Measurements from ENCODE around the gene GALNT11. TPM values are rescaled to one million over a fixed set of nuclear protein-coding genes. Genes with fewer than 3 reads are reported as not detected.
"Not testable (repeated sequence)": the region's sequence is repeated elsewhere in the genome, so short reads cannot be mapped to it uniquely, and the experiment has no call there.

GALNT11 gene
- total and polyA plus RNA-seq, 4 donors: 12.0 to 21.8 (median 13.8) TPM

- not testable (repeated sequence) for H3K27ac ChIP-seq (ENCODE audit: low read depth in 1 of 2, low read length in 2 of 2); H3K36me3 ChIP-seq (ENCODE audit: control insufficient read depth in 4 of 4, insufficient read depth in 3 of 4, low read depth in 1 of 4, low read length in 3 of 4); H3K4me1 ChIP-seq (ENCODE audit: control insufficient read depth in 4 of 4, insufficient read depth in 4 of 4, low read length in 3 of 4); H3K27me3 ChIP-seq (ENCODE audit: control insufficient read depth in 4 of 4, insufficient read depth in 4 of 4, low read length in 3 of 4); H3K4me3 ChIP-seq (ENCODE audit: low read depth in 1 of 3, low read length in 3 of 3); H3K9me3 ChIP-seq (ENCODE audit: control insufficient read depth in 4 of 4, low read length in 3 of 4); DNase-seq (ENCODE audit: low spot score); H3K9ac ChIP-seq (ENCODE audit: low read depth in 1 of 2, low read length in 2 of 2)
- WGBS: 83% methylated on average over 3 of the region's 3 CpGs
- TF ChIP-seq HNF4A (conservative IDR thresholded peaks at IDR 0.05): peak in 1 of 2 donors; percentile 10
Measured at GRCh38 chr7:152063821-152064220, 38.3 kb downstream of the GALNT11 start.

DNA sequence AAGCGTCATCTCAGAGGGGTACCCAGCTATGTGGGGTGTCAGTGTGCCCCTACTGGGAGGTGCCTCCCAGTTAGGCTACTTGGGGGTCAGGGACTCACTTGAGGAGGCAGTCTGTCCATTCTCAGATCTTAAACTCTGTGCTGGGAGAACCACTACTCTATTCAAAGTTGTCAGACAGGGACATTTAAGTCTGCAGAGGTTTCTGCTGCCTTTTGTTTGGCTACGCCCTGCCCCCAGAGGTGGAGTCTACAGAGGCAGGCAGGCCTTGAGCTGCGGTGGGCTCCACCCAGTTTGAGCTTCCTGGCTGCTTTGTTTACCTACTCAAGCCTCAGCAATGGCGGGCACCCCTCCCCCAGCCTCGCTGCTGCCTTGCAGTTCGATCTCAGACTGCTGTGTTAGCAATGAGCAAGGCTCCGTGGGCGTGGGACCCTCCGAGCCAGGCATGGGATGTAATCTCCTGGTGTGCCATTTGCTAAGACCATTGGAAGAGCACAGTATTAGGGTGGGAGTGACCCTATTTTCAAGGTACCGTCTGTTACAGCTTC is 40.4 kb downstream of the GALNT11 start:
- WGBS: 93% methylated on average over 10 of the region's 10 CpGs
- H3K9ac ChIP-seq (ENCODE audit: low read depth in 1 of 2, low read length in 2 of 2); H3K9me3 ChIP-seq (ENCODE audit: control insufficient read depth in 4 of 4, low read length in 3 of 4); H3K4me3 ChIP-seq (ENCODE audit: low read depth in 1 of 3, low read length in 3 of 3); H3K27ac ChIP-seq (ENCODE audit: low read depth in 1 of 2, low read length in 2 of 2); DNase-seq (ENCODE audit: low spot score); H3K36me3 ChIP-seq (ENCODE audit: control insufficient read depth in 4 of 4, insufficient read depth in 3 of 4, low read depth in 1 of 4, low read length in 3 of 4); H3K4me1 ChIP-seq (ENCODE audit: control insufficient read depth in 4 of 4, insufficient read depth in 4 of 4, low read length in 3 of 4); H3K27me3 ChIP-seq (ENCODE audit: control insufficient read depth in 4 of 4, insufficient read depth in 4 of 4, low read length in 3 of 4): not testable (repeated sequence)

GRCh38 chr7:152072421-152072820 is 46.9 kb downstream of the GALNT11 start:
- 94% methylated on average over 4 of the region's 4 CpGs for WGBS
- no peak overlapping the region for H3K9ac ChIP-seq (ENCODE audit: low read depth in 1 of 2, low read length in 2 of 2)
- no peaks in the 10 kb centered on the region for H3K9me3 ChIP-seq (ENCODE audit: control insufficient read depth in 4 of 4, low read length in 3 of 4)
- H3K36me3 ChIP-seq (ENCODE audit: control insufficient read depth in 4 of 4, insufficient read depth in 3 of 4, low read depth in 1 of 4, low read length in 3 of 4): no peaks in the 10 kb centered on the region
- no peaks in the 10 kb centered on the region for H3K27me3 ChIP-seq (ENCODE audit: control insufficient read depth in 4 of 4, insufficient read depth in 4 of 4, low read length in 3 of 4)
- no peak overlapping the region for H3K27ac ChIP-seq (ENCODE audit: low read depth in 1 of 2, low read length in 2 of 2)
- no peak overlapping the region for H3K4me3 ChIP-seq (ENCODE audit: low read depth in 1 of 3, low read length in 3 of 3)
- no peak for DNase-seq (ENCODE audit: low spot score)
- peaks cover 0 to 4% (median 0%) of the 10 kb centered on the region in 4 donors for H3K4me1 ChIP-seq (ENCODE audit: control insufficient read depth in 4 of 4, insufficient read depth in 4 of 4, low read length in 3 of 4)
- TF ChIP-seq, protein P1, sequence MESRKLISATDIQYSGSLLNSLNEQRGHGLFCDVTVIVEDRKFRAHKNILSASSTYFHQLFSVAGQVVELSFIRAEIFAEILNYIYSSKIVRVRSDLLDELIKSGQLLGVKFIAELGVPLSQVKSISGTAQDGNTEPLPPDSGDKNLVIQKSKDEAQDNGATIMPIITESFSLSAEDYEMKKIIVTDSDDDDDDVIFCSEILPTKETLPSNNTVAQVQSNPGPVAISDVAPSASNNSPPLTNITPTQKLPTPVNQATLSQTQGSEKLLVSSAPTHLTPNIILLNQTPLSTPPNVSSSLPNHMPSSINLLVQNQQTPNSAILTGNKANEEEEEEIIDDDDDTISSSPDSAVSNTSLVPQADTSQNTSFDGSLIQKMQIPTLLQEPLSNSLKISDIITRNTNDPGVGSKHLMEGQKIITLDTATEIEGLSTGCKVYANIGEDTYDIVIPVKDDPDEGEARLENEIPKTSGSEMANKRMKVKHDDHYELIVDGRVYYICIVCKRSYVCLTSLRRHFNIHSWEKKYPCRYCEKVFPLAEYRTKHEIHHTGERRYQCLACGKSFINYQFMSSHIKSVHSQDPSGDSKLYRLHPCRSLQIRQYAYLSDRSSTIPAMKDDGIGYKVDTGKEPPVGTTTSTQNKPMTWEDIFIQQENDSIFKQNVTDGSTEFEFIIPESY (IDR thresholded peaks at IDR 0.05): no peak
- no peak for TF ChIP-seq YY1 (IDR thresholded peaks at IDR 0.05)
- TF ChIP-seq, protein P2, sequence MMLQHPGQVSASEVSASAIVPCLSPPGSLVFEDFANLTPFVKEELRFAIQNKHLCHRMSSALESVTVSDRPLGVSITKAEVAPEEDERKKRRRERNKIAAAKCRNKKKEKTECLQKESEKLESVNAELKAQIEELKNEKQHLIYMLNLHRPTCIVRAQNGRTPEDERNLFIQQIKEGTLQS (IDR thresholded peaks at IDR 0.05): no peak
- no peak for TF ChIP-seq JUND (IDR thresholded peaks at IDR 0.05)
- TF ChIP-seq SP1 (IDR thresholded peaks at IDR 0.05): no peak
- no peak for TF ChIP-seq EGR1 (IDR thresholded peaks at IDR 0.05; ENCODE audit: low read depth in 2 of 2)
- no peak for TF ChIP-seq NR2F2 (IDR thresholded peaks at IDR 0.05)
- TF ChIP-seq HNF4A (conservative IDR thresholded peaks at IDR 0.05): no peak
- TF ChIP-seq, protein P3, sequence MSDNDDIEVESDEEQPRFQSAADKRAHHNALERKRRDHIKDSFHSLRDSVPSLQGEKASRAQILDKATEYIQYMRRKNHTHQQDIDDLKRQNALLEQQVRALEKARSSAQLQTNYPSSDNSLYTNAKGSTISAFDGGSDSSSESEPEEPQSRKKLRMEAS (IDR thresholded peaks at IDR 0.05): no peak
- no peak for TF ChIP-seq GABPA (IDR thresholded peaks at IDR 0.05 in 1 of 2, conservative IDR thresholded peaks at IDR 0.05 in 1 of 2)

GRCh38 chr7:152073352-152073751 is 47.9 kb downstream of the GALNT11 start:
- Histone ChIP-seq H3K4me1 (ENCODE audit: control insufficient read depth in 4 of 4, insufficient read depth in 4 of 4, low read length in 3 of 4) (peaks cover 0 to 4% (median 0%) of the 10 kb centered on the region in 4 donors), H3K9me3 (ENCODE audit: control insufficient read depth in 4 of 4, low read length in 3 of 4) (no peaks in the 10 kb centered on the region), H3K27me3 (ENCODE audit: control insufficient read depth in 4 of 4, insufficient read depth in 4 of 4, low read length in 3 of 4) (no peaks in the 10 kb centered on the region), H3K27ac (ENCODE audit: low read depth in 1 of 2, low read length in 2 of 2) (no peak overlapping the region), H3K36me3 (ENCODE audit: control insufficient read depth in 4 of 4, insufficient read depth in 3 of 4, low read depth in 1 of 4, low read length in 3 of 4) (no peaks in the 10 kb centered on the region), H3K4me3 (ENCODE audit: low read depth in 1 of 3, low read length in 3 of 3) (no peak overlapping the region), H3K9ac (ENCODE audit: low read depth in 1 of 2, low read length in 2 of 2) (no peak overlapping the region)
- WGBS: 95% methylated on average over 2 of the region's 2 CpGs
- no peak for DNase-seq (ENCODE audit: low spot score)
- TF ChIP-seq HNF4A (conservative IDR thresholded peaks at IDR 0.05) (no peak), FOXA1 (IDR thresholded peaks at IDR 0.05) (no peak), REST (IDR thresholded peaks at IDR 0.05) (no peak), NR2F2 (IDR thresholded peaks at IDR 0.05) (no peak), YY1 (IDR thresholded peaks at IDR 0.05) (no peak), FOXA2 (IDR thresholded peaks at IDR 0.05) (no peak), JUND (IDR thresholded peaks at IDR 0.05) (no peak), HNF4G (IDR thresholded peaks at IDR 0.05) (no peak), TAF1 (conservative IDR thresholded peaks at IDR 0.05) (no peak)
- TF ChIP-seq, protein P4, sequence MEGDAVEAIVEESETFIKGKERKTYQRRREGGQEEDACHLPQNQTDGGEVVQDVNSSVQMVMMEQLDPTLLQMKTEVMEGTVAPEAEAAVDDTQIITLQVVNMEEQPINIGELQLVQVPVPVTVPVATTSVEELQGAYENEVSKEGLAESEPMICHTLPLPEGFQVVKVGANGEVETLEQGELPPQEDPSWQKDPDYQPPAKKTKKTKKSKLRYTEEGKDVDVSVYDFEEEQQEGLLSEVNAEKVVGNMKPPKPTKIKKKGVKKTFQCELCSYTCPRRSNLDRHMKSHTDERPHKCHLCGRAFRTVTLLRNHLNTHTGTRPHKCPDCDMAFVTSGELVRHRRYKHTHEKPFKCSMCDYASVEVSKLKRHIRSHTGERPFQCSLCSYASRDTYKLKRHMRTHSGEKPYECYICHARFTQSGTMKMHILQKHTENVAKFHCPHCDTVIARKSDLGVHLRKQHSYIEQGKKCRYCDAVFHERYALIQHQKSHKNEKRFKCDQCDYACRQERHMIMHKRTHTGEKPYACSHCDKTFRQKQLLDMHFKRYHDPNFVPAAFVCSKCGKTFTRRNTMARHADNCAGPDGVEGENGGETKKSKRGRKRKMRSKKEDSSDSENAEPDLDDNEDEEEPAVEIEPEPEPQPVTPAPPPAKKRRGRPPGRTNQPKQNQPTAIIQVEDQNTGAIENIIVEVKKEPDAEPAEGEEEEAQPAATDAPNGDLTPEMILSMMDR (IDR thresholded peaks at IDR 0.05; ENCODE audit: low read depth, low read length, missing input control): no peak
- TF ChIP-seq, protein P2 (IDR thresholded peaks at IDR 0.05): no peak
